Mammary epithelial cell (primary cell): ENCODE measurements around the gene EPHB6.

Source experiments
- EZH2 ChIP-seq: IDR thresholded peaks from 2 replicates; pipeline ENCODE4 v1.6.1; 2012; ENCODE audit warnings: low read length, inconsistent platforms, borderline replicate concordance
- TF ChIP-seq, protein P1 (sequence below), 2 donors: IDR thresholded peaks in 1 of 2; conservative IDR thresholded peaks in 1 of 2; 2 replicates each; pipeline ENCODE4 v1.5.1; 2011 to 2012; ENCODE audit warnings: inconsistent platforms in 2 of 2, low read length in 2 of 2, mild to moderate bottlenecking in 2 of 2, control low read depth in 1 of 2, low read depth in 1 of 2; ENCODE audit not compliant: insufficient read depth in 1 of 2; ENCODE audit errors: extremely low read depth in 1 of 2

DNA sequence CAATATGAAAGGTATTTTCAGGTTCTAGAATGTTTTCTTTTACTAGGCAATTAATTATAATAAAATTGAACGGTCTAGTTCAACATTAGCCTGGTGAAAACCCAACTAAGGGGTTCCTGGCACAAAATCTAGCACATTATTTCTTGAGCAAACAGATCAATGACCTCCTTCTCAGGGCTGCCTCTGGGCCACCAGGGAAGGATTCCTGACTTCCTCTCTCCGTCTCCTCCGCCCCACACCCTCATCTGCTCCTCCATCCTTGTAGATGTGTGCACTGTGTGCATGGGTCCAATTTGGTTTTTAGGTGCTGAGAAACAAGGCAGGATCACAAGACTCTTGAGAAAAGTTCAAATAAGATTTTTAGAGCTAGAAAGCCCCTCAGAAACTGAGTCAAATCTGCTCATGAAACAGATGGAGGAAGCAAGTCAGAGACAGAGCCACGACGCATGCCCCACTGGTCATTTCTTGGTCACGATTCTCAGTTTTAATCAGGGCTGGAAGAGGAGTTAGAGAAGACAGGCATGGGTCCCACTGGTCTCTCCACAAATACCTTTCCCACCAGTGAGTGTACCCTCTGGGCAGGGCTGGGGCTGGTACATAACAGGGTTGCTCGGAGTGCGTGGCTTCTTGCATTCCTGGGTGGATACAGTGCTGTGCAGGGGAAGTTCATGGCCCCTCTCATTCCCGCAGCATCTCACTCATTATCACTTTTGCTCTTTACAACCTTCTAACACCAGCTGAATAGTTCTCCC is 26.9 kb downstream of the EPHB6 start:
- TF ChIP-seq, protein P1, sequence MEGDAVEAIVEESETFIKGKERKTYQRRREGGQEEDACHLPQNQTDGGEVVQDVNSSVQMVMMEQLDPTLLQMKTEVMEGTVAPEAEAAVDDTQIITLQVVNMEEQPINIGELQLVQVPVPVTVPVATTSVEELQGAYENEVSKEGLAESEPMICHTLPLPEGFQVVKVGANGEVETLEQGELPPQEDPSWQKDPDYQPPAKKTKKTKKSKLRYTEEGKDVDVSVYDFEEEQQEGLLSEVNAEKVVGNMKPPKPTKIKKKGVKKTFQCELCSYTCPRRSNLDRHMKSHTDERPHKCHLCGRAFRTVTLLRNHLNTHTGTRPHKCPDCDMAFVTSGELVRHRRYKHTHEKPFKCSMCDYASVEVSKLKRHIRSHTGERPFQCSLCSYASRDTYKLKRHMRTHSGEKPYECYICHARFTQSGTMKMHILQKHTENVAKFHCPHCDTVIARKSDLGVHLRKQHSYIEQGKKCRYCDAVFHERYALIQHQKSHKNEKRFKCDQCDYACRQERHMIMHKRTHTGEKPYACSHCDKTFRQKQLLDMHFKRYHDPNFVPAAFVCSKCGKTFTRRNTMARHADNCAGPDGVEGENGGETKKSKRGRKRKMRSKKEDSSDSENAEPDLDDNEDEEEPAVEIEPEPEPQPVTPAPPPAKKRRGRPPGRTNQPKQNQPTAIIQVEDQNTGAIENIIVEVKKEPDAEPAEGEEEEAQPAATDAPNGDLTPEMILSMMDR (conservative IDR thresholded peaks at IDR 0.05 in 1 of 2, IDR thresholded peaks at IDR 0.05 in 1 of 2; ENCODE audit: extremely low read depth in 1 of 2, insufficient read depth in 1 of 2, low read depth in 1 of 2, low read length in 2 of 2), result no peak
- no peak for TF ChIP-seq EZH2
